HG02798 (cell line): Measurements from ENCODE around the gene CCDC149.

Source experiments
- ATAC-seq: cut with Tn5 transposase; IDR thresholded peaks from one replicate; pipeline ENCODE4 v1.9.1; 2021; ENCODE audit warnings: mild to moderate bottlenecking; ENCODE audit not compliant: unreplicated experiment, poor library complexity

CCDC149 gene

DNA sequence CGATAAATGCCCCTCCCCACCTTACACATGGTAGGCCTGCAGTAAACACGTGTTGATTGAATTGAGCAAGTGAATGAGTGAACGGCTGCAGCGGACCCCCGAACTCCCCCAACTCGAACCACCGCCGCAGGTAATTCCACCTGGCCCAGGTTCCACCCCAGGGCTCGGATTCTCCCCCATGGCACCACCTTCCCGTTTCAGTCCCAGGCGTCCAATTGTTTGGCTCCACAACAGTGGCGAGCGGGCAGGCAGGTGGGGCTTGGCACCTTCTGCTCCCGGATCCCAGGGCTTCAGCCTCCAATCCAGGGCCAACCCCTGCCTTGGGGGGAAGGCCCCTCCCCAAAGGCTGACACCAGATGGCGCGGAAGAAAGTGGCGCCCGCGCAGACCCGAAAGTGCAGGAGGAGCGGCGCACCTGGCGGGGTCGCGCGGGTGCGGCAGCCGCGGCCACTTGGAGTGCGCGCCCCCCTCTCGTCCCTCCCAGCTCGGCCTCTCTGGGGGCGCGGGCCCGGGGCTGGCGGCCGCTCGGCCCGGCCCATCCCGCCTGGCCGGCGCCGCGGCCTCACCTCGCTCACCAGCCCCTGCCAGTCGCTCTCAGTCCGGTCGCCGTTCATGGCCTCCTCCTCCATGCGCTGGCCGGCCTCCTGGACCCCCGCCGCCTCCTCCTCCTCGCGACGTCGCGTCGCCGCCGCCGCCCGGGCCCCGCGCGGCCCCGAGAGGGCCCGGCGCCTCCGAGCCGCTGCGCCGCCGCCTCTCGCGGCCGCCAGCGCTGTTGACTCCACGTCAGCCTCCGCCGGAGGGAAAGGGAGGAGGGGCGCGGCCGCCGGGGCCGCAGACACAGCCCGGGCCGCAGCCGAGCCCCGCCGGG lies at the start of gene CCDC149:
CCDC149 (minus strand) TSS at position 791 of the 867 bp plus-strand sequence; CDS start at position 613, 178 bp downstream.
- no peak for ATAC-seq

DNA sequence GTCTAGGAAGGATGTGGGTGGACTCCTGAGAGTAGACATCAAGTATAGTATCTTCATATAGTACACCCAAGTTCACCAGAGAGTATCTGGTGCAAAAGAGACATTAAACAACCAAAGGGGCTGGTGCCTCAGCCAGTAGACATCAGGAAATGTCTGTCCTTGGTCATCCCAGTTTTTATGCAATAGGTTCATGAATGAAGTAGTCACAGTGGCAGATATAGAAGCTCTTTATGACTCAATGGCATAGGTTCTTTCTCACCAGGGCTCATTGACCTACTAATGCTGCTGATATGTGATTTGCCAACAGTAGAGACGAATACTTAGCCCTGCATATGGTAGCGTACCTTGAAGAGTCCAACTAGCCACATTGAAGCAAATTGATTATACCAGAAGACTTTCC lies 45.0 kb upstream of the CCDC149 start:
- no peak for ATAC-seq

DNA sequence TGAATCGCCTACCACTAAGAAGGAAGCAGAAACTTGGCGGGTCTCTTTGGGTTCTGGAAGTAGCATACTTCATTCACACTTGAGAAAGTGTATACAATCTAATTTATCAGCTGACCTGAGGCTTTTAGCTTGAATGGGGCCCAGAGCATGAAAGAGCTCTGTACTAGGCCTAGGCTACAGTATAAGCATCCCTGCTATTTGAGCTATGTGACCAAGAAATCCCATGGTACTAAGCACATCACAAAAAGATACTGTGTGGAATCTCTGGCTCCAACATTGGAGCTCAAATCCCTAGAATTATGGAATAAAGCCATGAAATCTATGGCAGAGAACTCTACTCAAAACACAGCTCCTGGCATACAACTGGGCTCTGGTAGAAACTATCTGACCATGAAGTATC lies 43.9 kb upstream of the CCDC149 start:
- ATAC-seq = no peak

DNA sequence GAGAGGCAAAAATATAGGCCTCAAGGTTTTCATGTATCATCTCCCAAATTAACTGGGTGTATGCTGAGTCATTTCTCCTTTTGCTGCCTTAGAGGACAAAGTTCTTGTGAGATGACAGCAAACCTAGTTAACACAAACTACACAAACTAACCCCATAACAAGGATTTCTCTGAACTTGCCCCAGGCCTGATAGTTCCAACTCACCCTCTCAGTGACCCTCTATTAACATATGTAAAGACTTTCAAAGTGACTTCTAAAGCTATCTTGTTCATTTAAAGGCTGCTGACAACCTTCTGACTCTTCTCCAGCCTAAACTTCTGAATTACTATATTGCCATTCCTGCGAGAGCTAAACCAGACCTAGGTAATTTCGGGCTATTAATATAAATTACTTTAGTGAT lies 43.2 kb upstream of the CCDC149 start:
- no peak for ATAC-seq

DNA sequence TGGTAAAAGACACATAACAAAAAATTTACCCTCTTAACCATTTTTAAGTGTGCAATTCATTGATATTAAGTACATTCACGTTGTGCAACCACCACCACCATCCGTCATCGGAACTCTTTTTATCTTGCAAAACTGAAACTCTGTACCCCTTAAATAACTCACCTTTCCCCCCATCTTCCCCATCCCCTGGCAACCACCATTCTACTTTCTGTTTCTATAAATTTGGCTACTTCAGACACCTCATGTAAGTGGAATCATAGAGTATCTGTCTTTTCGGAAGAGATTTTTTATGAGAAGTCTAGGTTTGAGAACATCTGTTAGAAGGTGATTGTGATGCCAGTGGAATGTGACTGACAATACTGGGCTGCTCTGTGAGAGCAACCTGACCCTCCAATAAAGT lies 39.8 kb upstream of the CCDC149 start:
- no peak for ATAC-seq

DNA sequence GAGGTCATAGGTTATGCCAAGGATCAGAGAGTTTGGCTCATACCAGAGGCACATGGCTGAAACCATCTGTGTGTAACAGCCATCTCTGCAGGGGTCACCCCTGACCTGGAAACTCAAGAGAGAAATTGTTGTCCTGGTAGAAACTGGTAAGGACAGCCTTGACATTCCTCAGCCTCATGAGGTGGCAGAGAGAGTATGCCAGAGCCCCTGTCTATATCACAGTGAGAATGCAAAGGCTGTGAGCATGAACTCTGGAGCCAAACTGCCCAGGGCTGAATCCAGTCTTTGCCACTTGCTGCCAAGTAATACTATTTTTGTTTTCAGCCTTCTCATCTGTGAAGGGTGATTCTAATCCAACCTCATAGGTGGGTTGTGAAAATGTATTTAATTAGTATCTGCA lies 37.1 kb upstream of the CCDC149 start:
- no peak for ATAC-seq

DNA sequence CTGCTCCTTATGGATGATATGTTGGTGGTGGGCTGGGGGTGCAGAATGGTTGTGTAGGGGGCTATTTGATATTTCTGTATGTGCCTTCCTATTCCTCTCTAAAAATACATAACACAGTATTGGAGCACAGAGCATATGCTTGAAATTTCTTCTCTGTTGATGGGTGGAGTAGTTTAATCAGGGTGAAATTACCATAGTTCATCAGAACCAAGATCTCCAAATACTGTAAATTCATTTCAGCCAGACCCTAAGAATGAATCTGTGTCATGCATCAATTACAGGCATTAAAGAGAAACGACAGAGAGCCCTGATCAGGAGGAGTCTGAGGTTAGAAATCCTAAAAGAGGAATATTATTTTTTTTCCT lies 25.1 kb upstream of the CCDC149 start:
- ATAC-seq = no peak

DNA sequence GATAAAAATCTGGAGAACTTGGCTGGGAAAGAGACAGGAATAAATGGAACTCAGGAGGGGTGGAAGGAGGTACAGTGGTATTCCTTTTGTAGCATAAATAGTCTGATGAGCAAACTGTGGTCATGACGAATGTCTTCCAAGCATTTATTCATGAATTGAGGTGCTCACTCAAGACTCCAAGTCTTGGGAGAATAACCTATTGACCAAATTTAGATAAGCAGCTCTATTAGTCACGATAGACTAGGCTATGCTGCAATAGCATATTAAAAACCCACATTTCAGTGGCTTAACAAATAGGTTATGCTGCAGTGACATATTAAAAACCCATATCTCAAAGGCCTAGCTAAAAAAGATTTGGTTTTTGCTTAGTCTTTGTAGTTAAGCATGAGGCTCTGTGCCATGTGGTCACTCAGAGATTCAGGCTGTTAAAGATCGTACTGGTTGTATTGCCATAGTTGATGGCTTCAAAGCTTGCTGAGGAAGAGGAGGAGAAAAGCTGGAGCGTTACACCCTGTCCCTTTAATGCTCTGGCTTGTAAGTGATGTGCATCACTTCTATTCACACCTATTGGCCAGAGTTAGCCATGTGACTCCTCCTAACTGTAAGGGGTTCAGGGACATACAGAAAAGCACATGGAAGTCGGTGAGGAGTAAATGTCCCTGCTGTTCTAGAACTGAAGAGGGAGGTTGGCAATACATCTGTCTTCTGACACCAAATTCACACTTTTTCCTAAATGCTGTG lies 24.5 kb upstream of the CCDC149 start:
- ATAC-seq = no peak

DNA sequence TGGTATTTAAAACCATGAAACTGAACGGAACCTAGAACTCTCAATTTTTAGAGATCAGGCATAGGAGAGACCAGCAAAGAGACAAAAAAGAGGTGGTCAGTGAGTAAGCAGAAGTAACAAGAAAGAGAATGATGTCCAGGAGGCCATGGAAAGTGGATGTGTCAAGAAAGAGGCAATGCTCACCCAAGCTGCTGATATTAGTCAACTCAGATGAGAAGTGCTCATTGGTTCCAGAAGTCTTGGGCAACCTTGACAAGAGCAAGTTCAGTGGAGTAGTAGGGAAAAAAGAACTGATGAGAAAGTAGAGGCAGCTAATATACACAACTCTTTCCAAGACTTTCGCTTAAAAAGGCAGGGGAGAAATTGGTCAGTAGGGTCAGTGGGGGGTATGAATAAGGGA lies 23.0 kb upstream of the CCDC149 start:
- ATAC-seq = no peak

DNA sequence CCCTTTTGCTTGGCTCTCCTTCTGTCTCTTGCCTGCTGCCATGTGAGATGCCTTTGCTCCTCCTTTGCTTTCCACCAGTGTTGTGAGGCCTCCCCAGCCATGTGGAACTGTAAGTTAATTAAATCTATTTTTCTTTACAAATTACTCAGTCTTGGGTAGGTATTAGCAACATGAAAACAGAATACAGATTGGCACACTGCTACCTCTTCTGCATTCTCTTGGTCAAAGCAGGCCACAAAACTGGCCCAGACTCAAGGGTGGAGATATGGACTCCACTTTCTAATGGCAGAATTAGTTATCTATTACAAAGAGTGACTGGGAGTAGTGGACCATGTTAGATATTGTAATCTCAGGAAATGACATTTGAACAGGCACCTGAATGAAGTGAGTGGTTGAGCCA lies 21.5 kb upstream of the CCDC149 start:
- no peak for ATAC-seq

DNA sequence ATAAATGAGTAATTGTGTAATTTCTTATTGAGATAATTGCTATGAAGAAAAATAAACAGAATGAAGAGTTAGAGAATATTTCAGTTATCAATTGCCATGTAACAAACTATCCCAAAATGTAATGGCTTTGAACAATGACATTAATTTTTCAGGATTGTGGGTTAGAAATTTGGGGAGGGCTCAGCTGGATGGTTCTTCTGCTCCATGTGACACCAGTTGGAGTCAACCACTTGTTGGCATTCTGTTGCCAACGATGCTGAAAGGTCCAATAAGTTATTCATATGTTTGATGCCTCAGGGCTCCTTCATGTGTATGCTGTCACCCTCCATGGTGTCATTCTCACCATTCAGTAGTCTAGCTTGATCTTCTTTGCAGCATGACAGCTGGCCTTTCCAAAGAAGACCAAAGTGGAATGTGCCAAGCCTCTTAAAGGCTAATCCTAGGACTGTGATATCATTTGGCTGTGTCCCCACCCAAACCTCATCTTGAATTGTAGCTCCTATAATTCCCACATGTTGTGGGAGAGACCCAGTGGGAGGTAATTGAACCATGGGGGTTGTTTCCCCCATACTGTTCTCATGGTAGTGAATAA lies 20.9 kb upstream of the CCDC149 start:
- no peak for ATAC-seq

DNA sequence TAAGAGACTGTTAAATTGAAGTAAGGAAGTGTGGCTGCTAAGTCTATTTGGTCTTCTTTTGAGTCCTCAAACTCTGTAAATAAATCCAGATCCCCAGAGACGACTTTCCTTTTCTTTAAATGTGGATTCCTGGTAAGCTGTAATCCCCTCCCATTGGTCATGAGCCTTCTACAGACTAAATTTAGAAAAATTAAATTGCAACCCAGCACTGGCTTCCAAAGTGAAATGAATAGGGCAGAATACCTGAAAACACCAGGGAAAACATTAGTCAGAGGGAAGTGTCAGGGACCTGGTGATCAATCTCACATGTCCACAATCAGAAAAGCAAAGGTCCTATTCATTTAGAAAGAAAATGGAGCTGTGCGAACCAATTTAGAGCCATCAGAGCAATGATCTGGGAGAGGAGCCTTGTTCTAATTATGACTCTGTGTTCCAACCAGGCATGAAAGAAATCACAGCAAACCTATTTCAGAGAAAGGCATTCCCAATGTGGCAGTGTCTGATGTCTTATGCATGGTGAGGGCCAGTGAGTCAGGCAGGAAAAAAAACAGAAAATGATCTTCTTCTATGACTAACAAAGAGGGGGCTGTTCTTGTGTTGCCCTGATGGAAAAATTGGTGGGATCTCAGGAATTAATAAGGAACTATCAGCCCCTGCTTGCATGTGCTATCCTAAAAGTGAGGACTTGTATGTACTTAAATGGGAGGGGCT lies 19.8 kb upstream of the CCDC149 start:
- no peak for ATAC-seq

DNA sequence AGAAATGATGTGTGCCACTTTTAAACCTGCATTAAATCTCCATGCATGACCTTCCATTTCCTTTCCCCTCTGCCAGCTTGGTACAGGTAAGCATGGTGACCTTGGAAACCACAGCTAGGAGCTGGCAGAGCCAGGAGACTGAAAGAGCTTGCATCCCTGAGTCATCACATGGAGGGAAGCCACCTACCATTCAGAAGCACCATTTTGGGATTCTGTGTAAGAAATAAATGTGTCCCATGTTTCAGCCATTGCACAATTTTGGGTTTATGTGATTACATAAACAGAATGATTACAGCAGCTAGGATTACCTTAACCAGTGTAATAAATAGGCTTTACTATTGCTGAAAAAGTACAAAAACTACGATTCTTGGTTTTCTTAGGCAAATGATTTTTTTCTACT lies 17.3 kb upstream of the CCDC149 start:
- ATAC-seq = no peak

DNA sequence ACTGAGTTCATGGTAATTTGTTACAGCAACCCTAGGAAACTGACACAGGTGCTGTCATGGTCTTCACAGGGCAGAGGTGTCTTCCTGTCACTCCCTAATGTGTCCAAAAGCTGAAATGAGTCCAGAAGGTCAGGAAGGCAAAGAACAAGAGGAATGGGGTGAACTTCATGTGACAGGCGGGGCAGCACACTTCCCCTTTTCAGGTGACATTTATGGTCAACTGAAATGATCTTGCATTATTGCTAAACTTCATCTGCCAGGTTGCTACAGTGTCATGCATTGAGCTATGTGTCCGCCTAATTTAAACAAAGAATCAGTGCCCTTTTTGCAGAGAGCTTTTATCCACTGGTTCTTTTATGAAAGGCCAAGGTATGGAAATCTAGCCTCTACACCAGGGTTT lies 15.9 kb upstream of the CCDC149 start:
- no peak for ATAC-seq

DNA sequence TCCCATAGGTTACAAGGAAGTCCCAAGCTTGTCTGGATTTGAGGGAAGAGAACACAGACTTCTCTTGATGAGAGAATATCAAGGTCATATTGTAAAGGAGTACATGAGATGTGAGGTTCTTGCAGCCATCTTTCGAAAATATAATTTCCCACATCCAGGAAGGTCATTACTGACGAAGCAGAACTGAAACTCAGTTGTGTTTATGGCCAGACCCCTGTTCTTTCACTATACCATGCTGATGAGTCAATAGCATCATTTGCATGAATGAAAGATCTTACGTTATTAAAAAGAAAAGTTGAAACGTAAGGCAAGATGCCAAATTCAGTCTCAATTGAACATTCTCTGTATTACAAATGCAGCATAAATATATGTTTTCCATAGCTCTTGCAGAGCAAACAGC lies 14.2 kb upstream of the CCDC149 start:
- no peak for ATAC-seq

DNA sequence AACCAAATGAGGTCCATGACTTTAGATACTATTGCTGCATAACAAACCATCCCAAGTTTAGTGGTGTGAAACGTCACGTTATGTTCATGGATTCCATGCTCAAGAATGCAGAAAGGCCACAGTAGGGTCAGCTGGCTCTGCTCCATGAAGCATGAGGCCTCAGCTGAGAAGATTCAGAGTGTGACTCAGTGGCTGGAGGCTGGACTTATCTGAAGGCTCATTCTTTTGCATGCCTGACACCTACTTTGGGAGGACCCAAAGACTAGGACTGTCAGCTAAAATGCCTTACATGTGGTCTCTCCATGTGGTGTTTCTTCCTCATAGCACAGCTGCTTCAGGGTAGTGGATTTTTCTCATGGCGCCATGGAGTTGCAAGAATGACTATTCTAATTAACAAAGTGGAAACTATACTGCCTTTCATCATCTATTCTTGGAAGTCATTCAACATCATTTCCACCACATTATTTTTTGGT lies 11.5 kb upstream of the CCDC149 start:
- no peak for ATAC-seq

DNA sequence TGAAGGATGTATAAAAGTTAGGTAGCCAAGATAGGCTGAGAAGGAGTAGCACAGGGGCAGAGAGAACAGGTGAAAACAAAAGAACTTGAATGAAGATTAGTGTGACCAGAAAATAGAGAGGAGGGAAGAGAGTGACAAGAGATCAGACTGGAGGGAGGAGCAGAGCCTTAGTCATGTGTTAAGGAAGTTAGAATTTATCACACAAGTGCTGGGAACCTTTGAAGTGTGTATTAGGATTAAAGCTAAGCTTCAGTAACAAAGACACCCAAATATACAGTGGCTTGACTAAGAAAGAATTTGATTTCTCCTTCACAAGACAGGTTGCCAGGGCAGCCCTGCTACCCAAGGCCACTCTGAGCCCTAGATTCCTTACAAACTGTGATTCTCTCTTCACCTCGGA lies 10.7 kb upstream of the CCDC149 start:
- ATAC-seq = no peak

DNA sequence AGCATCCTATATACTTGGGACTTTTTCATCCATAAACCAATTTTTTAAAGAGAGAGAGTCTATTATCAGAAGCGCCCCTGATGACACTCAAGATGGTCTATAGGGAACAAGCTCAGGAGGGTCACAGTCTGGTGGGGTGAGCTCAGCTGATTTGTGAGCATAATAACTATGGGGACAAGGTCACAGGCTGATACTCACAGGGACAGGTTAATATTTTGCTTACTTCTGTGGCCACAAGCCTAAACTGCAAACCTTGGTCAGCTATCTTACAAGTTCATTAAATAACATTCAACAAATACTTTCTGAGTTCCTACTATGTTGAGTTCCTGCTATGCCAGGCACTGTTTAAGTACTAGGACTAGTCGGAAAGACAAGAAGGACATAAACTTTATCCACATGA lies 10.2 kb upstream of the CCDC149 start:
- no peak for ATAC-seq

DNA sequence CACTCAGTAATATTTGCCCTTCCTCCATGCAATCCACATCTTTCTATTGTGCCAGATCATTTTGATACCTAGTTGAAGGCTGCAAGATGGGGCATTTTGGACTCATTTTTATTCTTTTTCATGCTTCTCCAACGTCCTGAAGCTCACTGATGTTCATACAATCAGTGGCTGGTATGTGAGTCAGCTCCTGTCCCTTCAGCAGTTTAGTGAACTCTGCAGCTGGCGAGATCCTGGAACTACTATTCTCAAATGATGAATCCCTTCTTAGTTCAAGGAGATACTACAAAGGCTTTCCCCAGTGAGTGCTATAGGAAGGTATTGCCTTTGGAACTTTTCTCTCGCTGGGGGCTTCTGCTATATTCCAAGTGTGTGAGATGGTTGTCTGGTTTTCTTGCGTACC lies 9.6 kb upstream of the CCDC149 start:
- ATAC-seq = no peak

DNA sequence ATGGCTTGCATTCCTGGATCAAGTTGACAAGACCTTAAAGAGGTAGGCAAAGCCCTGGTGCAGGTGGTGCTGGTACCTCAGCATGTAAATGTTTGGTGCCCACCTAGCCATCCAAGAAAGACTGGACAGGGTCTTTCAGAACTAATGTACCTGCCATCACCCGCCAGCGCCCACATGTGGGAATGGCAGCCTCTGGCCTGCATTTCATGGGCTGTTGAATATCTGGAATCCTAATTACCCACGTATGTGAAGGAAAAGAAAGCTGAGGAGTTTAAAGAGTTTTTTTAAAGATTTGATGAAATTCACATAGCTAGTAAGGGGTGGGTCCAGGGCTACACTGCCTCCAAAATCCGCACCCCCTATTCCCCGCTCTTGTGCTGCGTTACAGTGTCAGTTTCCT lies 8.6 kb upstream of the CCDC149 start:
- ATAC-seq = no peak

DNA sequence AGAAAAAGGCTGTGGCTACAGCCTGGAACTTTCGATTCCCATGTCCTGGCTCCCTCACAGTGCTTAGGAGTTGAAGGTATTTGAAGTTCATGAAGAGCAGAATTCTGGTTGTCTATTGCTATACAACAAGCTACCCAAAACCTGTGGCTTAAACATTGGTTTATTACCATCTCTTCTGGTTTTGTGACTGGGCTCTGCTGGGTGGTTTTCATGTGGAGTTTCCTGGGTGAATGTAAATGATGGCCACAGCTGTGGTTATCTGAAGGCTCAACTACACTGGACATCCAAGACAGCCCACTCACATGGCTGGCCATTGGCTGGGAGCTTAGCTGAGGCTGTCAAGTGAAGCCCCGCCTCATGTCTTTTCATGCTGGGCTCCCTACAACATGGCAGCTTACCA lies 7.2 kb upstream of the CCDC149 start:
- ATAC-seq = no peak
